Epithelial cell of esophagus (primary cell): Measurements from ENCODE around the gene ETFA.
A peak's percentile ranks its signal among the peaks of the same experiment; 100 is the strongest.
"Not testable (repeated sequence)": the region's sequence is repeated elsewhere in the genome, so short reads cannot be mapped to it uniquely, and the experiment has no call there.

Experiments
- DNase-seq: peaks from one replicate; pipeline ENCODE4 v3.0.0; 2010; ENCODE audit warnings: low read depth
- H3K4me3 ChIP-seq: 2 replicates; pipeline ENCODE4 v1.5.1; 2011; ENCODE audit warnings: mild to moderate bottlenecking, low read length, control low read depth
- TF ChIP-seq, protein P1 (sequence below): IDR thresholded peaks from 2 replicates; pipeline ENCODE4 v1.5.1; 2011; ENCODE audit warnings: low read depth, mild to moderate bottlenecking, low read length, control low read depth, inconsistent platforms; ENCODE audit not compliant: insufficient read depth; ENCODE audit errors: missing control alignments

The ETFA gene

DNA sequence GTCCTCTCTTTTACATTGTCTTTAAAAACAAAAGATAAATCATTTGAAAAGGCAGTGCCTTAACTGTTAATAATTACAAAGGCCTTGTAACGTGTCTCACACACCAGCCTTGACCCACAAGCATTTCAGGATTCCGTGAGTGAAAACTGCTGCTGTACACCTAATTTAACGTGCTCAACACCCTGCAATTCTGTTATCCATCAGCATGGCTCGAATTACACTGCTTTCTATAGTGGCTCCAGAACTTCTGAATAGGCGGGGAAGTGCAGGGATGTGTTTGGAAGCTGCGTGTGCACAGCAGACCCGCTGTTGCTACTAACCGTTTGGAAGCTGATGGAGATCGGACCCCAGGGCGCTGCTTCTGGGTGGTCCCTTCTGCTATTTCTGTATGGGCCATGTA lies 9.9 kb upstream of the ETFA start:
- DNase-seq, result no peak
- H3K4me3 ChIP-seq, result no peak overlapping the region
- TF ChIP-seq, protein P1, sequence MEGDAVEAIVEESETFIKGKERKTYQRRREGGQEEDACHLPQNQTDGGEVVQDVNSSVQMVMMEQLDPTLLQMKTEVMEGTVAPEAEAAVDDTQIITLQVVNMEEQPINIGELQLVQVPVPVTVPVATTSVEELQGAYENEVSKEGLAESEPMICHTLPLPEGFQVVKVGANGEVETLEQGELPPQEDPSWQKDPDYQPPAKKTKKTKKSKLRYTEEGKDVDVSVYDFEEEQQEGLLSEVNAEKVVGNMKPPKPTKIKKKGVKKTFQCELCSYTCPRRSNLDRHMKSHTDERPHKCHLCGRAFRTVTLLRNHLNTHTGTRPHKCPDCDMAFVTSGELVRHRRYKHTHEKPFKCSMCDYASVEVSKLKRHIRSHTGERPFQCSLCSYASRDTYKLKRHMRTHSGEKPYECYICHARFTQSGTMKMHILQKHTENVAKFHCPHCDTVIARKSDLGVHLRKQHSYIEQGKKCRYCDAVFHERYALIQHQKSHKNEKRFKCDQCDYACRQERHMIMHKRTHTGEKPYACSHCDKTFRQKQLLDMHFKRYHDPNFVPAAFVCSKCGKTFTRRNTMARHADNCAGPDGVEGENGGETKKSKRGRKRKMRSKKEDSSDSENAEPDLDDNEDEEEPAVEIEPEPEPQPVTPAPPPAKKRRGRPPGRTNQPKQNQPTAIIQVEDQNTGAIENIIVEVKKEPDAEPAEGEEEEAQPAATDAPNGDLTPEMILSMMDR, result no peak

DNA sequence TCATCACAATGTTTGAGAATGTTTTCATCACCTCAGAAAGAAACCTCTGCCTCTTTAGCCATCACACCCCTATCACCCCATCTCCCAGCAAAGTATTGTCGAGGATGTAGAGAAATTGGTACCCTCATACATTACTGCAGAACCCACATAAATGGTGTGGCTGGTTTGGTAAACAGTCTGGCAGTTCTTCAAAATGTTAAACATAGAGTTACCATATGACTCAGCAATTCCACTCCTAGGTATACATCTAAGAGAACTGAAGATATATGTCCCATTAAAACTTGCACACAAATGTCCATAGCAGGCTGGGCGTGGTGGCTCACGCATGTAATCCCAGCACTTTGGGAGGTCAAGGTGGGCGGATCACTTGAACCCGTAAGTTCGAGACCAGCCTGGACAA lies 8.7 kb upstream of the ETFA start:
- no peak for DNase-seq
- H3K4me3 ChIP-seq, result no peak overlapping the region
- TF ChIP-seq, protein P1, result no peak

DNA sequence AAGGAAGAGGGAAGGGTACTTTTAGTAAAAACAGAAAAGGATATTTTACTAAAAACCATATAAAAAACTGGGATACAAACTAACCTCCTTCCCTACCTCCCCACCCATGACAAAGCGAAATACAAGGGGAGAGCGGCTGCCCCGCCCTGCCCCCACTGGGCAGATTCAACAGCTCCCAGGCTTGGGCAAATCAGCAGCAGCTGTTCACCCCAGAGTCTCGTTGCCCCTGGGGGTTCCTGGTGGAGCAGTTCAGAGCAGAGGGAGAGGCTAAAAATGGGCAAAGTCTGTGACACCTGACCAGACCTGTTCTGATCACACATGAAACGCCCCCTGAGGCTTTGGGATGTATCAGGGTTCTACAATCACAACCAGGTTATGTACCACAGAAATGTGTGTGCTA lies 2.5 kb upstream of the ETFA start:
- peak; percentile 78 for DNase-seq
- TF ChIP-seq, protein P1, result no peak

DNA sequence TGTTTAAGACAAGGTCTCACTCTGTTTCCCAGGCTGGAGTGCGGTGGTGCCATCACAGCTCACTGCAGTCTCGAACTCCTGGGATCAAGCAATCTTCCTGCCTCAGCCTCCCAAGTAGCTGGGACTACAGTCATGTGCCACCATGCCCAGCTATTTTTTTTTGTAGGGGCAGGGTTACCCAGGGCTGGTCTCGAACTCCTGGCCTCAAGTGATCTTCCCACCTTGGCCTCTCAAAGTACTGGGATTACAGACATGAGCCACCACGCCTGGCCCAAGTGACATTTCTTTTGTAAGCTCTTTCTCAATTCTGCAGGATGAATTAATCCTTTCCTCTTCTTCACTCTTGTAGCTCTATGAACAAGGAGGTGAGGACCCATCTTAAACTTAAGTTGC lies 1.9 kb upstream of the ETFA start:
- H3K4me3 ChIP-seq, DNase-seq: not testable (repeated sequence)

More for the DNA sequence above, 2.5 kb upstream of the ETFA start:
- H3K4me3 ChIP-seq, result no peak overlapping the region

DNA sequence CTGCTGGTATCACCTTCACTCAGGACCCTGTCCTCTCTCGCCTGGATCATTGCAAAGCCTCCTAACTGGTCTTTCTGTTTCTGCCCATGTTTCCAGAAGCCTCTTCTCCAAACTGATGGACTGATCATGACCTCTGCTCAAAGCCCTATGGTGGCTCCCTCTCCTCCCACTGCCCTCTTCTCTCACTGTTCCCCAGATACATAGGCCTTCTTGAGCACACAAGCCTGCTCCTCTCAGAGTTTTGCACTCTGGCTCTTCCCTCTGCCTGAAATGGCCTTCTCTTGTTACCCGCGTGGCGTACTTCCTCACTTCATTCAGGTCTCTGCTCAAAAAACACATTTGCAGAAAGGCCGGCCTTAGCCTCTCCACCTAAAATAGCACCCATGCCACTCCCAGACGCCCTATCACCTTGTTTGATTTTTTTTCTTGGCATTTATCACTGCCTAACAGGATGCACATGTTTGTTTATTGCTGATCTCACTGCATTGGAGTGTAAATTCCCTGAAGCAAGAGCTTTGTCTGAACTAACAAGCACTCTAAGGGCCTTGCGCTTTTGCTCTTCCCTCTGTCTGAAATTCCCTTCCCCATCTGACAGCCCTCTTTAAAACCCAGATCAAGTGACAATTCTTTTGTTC lies 1.4 kb upstream of the ETFA start:
- no peak overlapping the region for H3K4me3 ChIP-seq
- TF ChIP-seq, protein P1, result no peak

DNA sequence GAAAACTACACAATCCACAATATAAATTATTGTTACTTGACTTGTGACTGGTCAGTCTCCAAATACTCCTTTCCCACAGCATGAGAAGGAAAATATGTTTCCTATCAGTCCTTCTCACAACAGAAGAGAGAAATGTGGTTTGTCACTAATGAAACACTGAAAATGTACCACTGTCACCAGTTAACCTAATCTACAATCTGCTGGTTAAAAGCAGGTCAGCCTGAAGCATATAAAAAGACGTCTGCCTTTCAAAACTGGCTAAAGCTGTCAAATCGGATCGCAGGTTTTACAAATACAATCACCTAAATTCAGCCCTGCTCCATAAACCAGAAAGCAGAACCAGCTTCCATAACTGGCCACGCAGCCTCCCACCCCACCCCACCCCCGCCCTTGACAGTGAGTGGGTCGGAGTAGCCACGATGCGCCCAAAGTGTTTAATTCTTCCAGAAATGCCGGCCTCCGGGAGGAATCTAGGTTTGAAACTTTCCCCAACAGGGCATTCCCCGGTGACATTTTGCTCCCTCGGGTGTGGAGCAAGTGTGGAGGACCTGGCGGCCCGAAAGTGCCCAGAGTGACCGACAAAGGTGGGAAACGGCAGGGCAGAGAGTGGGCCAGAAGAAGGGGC lies 682 bp downstream of the ETFA start:
- peak overlapping the region; percentile 96 for H3K4me3 ChIP-seq
- DNase-seq, result peak; percentile 18

More for the DNA sequence above, 1.4 kb upstream of the ETFA start:
- peak; percentile 93 for DNase-seq

DNA sequence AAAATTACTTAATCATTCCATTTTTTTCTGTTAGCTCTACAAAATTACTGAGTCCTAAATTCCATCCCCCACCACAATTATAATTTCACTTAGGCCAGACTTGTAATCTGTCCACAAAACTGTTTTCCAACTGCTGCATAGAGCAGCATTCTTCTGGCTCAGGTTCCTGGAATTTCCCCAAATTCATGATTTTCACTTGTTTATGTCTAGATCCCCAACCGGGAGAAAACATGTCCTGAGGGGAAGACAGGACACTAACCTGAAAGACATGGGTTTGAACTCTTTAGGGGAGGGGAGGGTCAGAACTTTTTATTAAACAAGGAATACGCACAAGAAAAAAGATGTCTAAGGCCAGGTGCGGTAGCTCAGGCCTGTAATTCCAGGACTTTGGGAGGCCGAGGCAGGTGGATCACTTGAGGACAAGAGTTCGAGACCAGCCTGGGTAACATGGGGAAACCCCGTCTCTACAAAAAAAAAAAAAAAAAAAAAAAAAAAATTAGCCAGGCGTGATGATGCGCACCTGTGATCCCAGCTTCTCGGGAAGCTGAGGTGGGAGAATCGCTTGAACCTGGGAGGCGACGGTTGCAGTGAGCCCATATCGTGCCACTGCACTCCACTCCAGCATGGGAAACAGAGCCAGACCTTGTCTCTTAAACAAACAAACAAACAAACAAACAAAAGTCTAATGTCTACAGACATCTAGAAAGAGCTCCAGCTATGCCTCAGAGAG lies 1.5 kb downstream of the ETFA start:
- peak overlapping the region; percentile 96 for H3K4me3 ChIP-seq
- DNase-seq, result no peak
- TF ChIP-seq, protein P1, result no peak

More for the DNA sequence above, 682 bp downstream of the ETFA start:
- TF ChIP-seq, protein P1, result no peak
